Measurements from ENCODE around the gene HTRA2. TPM values are rescaled to one million over a fixed set of nuclear protein-coding genes. Genes with fewer than 3 reads are reported as not detected.

Gene HTRA2
- total RNA-seq, 1 donor from 2014 or later = 53.1 TPM

DNA sequence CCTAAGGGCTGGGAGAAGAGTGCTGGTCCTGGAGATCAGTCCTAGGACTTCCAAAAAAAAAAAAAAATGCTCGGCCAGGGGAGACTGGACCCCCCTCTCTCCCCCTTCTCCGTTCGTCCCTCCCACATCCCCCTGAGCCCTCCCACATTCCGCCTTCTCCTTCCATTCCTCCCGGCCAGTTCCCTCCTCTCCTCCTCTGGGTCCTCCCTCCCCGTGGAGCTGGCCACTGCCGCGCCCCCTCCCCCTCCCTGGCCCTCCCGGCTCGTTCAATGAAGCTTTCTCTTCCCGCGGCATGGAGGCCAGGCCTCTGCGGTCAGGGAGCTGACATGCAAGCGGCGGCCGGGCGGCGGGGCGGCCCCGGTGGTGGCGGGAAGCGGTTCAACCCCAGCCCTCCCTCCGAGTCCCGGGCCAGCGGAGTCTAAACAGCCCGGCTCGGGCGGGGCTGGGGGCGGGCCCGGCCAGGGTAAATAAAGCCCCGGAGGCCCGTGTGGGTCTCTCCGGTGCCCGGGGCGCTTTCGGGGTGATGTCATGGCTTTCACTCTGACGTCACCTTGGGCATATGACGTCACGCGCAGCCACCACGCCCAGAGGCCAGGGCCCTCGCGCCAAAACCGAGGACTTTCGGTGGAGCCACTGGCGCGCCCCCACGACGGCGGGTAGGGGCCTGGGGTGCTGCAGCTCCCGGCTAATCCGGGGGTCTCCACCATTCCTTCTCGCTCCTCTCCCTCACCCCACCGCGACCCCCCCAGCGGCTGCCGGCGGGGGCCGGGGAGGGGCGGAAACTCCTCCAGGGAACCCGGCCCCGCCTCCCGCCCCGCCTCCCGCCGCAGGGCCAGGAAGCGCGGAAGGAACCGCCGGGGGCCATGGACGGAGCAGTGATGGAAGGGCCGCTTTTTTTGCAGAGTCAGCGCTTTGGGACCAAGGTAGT lies 24.4 kb downstream of the HTRA2 start, which contains the start of the genes DOK1 and LOXL3:
Gene DOK1 (plus strand): TSS at position 829 of the 928 bp plus-strand sequence. CDS start 35 bp downstream, at position 864.
Gene LOXL3 (minus strand): TSS at position 51 of the 928 bp plus-strand sequence. CDS start 1,308 bp downstream, outside the sequence.
- no peaks in the 10 kb centered on the region for H3K9me3 Mint-ChIP-seq
- TF ChIP-seq, protein P1, sequence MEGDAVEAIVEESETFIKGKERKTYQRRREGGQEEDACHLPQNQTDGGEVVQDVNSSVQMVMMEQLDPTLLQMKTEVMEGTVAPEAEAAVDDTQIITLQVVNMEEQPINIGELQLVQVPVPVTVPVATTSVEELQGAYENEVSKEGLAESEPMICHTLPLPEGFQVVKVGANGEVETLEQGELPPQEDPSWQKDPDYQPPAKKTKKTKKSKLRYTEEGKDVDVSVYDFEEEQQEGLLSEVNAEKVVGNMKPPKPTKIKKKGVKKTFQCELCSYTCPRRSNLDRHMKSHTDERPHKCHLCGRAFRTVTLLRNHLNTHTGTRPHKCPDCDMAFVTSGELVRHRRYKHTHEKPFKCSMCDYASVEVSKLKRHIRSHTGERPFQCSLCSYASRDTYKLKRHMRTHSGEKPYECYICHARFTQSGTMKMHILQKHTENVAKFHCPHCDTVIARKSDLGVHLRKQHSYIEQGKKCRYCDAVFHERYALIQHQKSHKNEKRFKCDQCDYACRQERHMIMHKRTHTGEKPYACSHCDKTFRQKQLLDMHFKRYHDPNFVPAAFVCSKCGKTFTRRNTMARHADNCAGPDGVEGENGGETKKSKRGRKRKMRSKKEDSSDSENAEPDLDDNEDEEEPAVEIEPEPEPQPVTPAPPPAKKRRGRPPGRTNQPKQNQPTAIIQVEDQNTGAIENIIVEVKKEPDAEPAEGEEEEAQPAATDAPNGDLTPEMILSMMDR (IDR thresholded peaks at IDR 0.05) = no peak
- ATAC-seq (ENCODE audit: low read depth) (peak; percentile 81), DNase-seq (peak; percentile 83)
- intact Hi-C loops (cut with micrococcal nuclease) = loop anchor here (1.0 to 2.0 kb wide), 4 partner anchors 25 to 71 kb away; partner anchors contain the start of genes AUP1, HTRA2, PCGF1 and TTC31
- POLR2A ChIA-PET = interaction anchor here (0.6 to 2.3 kb wide), 16 partner anchors 14 to 1377 kb away, joined by 3 to 11 read pairs (median 6); partner anchors contain the start of genes AUP1, HTRA2, MRPL53 and TTC31
- H3K4me3 Mint-ChIP-seq = peak within 1 kb of the TSS; percentile 97
- peaks cover 32% of the 10 kb centered on the region for H3K4me1 Mint-ChIP-seq
- peak within 1 kb of the TSS; percentile 90 for H3K27ac Mint-ChIP-seq
- H3K36me3 Mint-ChIP-seq (ENCODE audit: low read depth) = peaks cover 16% of the 10 kb centered on the region
- CTCF ChIA-PET = interaction anchor here (1.3 kb wide), 1 partner anchor 34 kb away, joined by 6 read pairs; no protein-coding TSS in a partner anchor
- H3K27me3 Mint-ChIP-seq = peaks cover 7% of the 10 kb centered on the region

DNA sequence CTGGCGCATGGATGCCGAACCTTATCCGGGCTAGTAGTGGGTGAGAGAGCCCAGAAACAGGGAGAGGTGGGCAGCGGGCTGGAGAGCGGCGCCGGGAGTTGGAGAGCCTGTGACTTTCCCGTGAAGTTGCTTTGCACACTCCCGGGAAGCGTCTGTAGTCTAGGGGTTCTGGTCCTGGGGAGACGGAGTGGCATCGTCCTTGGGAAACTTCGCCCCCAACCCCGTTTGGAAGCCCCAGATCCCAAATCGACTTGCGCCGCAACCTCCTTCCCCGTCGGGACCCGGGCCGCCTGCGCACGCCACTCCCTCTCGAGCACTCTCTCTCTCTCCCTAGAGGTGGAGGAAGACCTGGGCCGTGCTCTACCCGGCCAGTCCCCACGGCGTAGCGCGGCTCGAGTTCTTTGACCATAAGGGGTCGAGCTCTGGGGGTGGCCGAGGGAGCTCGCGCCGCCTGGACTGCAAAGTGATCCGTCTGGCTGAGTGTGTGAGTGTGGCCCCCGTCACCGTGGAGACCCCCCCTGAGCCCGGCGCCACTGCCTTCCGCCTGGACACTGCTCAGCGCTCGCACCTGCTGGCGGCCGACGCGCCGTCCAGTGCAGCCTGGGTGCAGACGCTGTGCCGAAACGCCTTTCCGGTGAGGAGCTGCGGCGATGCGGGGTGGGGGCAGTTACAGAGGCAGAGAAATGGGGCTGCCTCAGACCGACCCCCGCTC lies 25.2 kb downstream of the HTRA2 start:
- POLR2A ChIA-PET = interaction anchor here (0.5 to 2.3 kb wide), 14 partner anchors 16 to 134 kb away, joined by 3 to 8 read pairs (median 4); partner anchors contain the start of genes AUP1, C2orf81, HTRA2 and LBX2
- ATAC-seq (ENCODE audit: low read depth) = peak; percentile 63
- TF ChIP-seq, protein P1 (IDR thresholded peaks at IDR 0.05) = no peak
- peak overlapping the region; percentile 90 for H3K27ac Mint-ChIP-seq
- peak overlapping the region; percentile 97 for H3K4me3 Mint-ChIP-seq
- peaks cover 26% of the 10 kb centered on the region for H3K4me1 Mint-ChIP-seq
- intact Hi-C loops (cut with micrococcal nuclease) = loop anchor here (1.0 to 2.0 kb wide), 5 partner anchors 16 to 72 kb away; partner anchors contain the start of genes AUP1, HTRA2, PCGF1 and TTC31
- CTCF ChIA-PET = interaction anchor here (1.3 kb wide), 1 partner anchor 33 kb away, joined by 6 read pairs; no protein-coding TSS in a partner anchor
- peak; percentile 50 for DNase-seq
- H3K36me3 Mint-ChIP-seq (ENCODE audit: low read depth) = peaks cover 16% of the 10 kb centered on the region
- H3K9me3 Mint-ChIP-seq = no peaks in the 10 kb centered on the region
- peaks cover 3% of the 10 kb centered on the region for H3K27me3 Mint-ChIP-seq

DNA sequence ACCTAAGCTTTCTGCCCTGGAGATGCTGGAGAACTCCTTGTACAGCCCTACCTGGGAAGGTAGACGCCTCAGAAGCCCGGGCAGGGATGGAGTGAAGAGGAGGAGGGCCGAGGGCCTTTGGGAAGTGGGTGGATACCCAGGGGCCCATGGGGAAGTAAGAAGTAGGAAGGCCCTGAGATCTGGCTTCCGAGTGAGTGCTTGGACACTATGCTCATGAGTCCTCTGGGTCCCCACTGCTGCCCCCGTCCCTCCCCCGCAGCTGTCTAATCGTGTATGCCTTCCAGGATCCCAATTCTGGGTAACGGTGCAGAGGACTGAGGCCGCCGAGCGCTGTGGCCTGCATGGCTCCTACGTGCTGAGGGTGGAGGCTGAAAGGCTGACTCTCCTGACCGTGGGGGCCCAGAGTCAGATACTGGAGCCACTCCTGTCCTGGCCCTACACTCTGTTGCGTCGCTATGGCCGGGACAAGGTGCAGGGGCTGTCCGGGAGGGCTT lies 25.9 kb downstream of the HTRA2 start:
- TF ChIP-seq, protein P1 (IDR thresholded peaks at IDR 0.05) = no peak
- Mint-ChIP-seq H3K27ac (peak overlapping the region; percentile 90), H3K4me3 (peak overlapping the region; percentile 97), H3K9me3 (no peaks in the 10 kb centered on the region), H3K4me1 (peaks cover 26% of the 10 kb centered on the region), H3K36me3 (ENCODE audit: low read depth) (peaks cover 16% of the 10 kb centered on the region), H3K27me3 (no peaks in the 10 kb centered on the region)
- CTCF ChIA-PET = interaction anchor here (1.3 kb wide), 1 partner anchor 32 kb away, joined by 6 read pairs; no protein-coding TSS in a partner anchor
- POLR2A ChIA-PET = interaction anchor here (0.5 to 1.6 kb wide), 12 partner anchors 15 to 134 kb away, joined by 3 to 6 read pairs (median 4); partner anchors contain the start of genes C2orf81, LBX2, PCGF1 and WBP1
- intact Hi-C loops (cut with micrococcal nuclease) = loop anchor here (1.0 to 2.0 kb wide), 2 partner anchors 16 to 31 kb away; no protein-coding TSS in a partner anchor
- no peak for ATAC-seq (ENCODE audit: low read depth)
- no peak for DNase-seq

DNA sequence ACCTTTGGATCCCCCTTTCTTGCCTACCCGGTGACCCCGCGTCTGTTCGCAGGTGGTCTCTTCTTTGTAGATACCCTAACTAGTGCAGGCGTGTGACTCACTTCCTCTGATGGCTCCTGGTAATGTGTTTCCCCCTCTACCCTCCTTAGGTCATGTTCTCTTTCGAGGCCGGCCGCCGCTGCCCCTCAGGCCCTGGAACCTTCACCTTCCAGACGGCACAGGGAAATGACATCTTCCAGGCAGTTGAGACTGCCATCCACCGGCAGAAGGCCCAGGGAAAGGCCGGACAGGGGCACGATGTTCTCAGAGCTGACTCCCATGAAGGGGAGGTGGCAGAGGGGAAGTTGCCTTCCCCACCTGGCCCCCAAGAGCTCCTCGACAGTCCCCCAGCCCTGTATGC lies 26.4 kb downstream of the HTRA2 start:
- no peak for ATAC-seq (ENCODE audit: low read depth)
- Mint-ChIP-seq H3K4me1 (peaks cover 26% of the 10 kb centered on the region), H3K4me3 (peak overlapping the region; percentile 97), H3K36me3 (ENCODE audit: low read depth) (peaks cover 16% of the 10 kb centered on the region), H3K9me3 (no peaks in the 10 kb centered on the region), H3K27ac (peak overlapping the region; percentile 35), H3K27me3 (no peaks in the 10 kb centered on the region)
- intact Hi-C loops (cut with micrococcal nuclease) = no loop called here
- TF ChIP-seq, protein P1 (IDR thresholded peaks at IDR 0.05) = no peak
- no peak for DNase-seq
- ChIA-PET CTCF (no interaction called here), POLR2A (interaction anchor here (0.8 to 1.6 kb wide), 7 partner anchors 15 to 135 kb away, joined by 3 to 6 read pairs (median 4); partner anchors contain the start of genes C2orf81, LBX2, PCGF1 and WDR54)

All from activated B cell treated with CpG ODN at 0.5 μM for 24 hours (primary cell).